Mononuclear cell (primary cell): ENCODE results near the gene RNF40. TPM values are rescaled to one million over a fixed set of nuclear protein-coding genes. Genes with fewer than 3 reads are reported as not detected.

ENCODE experiments used
- H3K27me3 ChIP-seq: 2 replicates; pipeline ENCODE4 v1.6.0; 2011; ENCODE audit warnings: low read length, control low read depth; ENCODE audit not compliant: insufficient read depth
- H3K4me1 ChIP-seq: 2 replicates; pipeline ENCODE4 v1.5.1; 2011; ENCODE audit warnings: mild to moderate bottlenecking, low read length, control low read depth; ENCODE audit not compliant: insufficient read depth
- H3K4me3 ChIP-seq: 2 replicates; pipeline ENCODE4 v1.5.1; 2011; ENCODE audit warnings: mild to moderate bottlenecking, low read length, moderate library complexity
- H3K9me3 ChIP-seq: 2 replicates; pipeline ENCODE4 v1.5.1; 2011; ENCODE audit warnings: low read depth, mild to moderate bottlenecking, control low read depth, low read length
- total RNA-seq: library from RNA; depleted of rRNA; stranded (reverse); fragments of >200 nt; gene quantifications from one replicate; pipeline ENCODE4 v1.2.3, GENCODE V29; 2012

RNF40 gene
- total RNA-seq, 1 donor: 44.1 TPM

- Histone ChIP-seq H3K27me3 (no peaks in the 10 kb centered on the region), H3K9me3 (no peaks in the 10 kb centered on the region), H3K4me1 (peaks cover 20% of the 10 kb centered on the region), H3K4me3 (peak overlapping the region; percentile 40)
Measured at GRCh38 chr16:30748634-30749445, 13.3 kb upstream of the RNF40 start.

- H3K27me3 ChIP-seq: no peaks in the 10 kb centered on the region
- no peaks in the 10 kb centered on the region for H3K9me3 ChIP-seq
- no peak overlapping the region for H3K4me3 ChIP-seq
- peaks cover 20% of the 10 kb centered on the region for H3K4me1 ChIP-seq
Measured at GRCh38 chr16:30750201-30750600, 11.9 kb upstream of the RNF40 start.

GRCh38 chr16:30750876-30751465 lies 11.2 kb upstream of the RNF40 start:
- Histone ChIP-seq H3K9me3 (no peaks in the 10 kb centered on the region), H3K4me1 (peaks cover 20% of the 10 kb centered on the region), H3K27me3 (no peaks in the 10 kb centered on the region), H3K4me3 (no peak overlapping the region)

GRCh38 chr16:30753596-30753995 lies 8.5 kb upstream of the RNF40 start:
- no peaks in the 10 kb centered on the region for H3K9me3 ChIP-seq
- H3K4me1 ChIP-seq: peaks cover 16% of the 10 kb centered on the region
- no peak overlapping the region for H3K4me3 ChIP-seq
- no peaks in the 10 kb centered on the region for H3K27me3 ChIP-seq

DNA sequence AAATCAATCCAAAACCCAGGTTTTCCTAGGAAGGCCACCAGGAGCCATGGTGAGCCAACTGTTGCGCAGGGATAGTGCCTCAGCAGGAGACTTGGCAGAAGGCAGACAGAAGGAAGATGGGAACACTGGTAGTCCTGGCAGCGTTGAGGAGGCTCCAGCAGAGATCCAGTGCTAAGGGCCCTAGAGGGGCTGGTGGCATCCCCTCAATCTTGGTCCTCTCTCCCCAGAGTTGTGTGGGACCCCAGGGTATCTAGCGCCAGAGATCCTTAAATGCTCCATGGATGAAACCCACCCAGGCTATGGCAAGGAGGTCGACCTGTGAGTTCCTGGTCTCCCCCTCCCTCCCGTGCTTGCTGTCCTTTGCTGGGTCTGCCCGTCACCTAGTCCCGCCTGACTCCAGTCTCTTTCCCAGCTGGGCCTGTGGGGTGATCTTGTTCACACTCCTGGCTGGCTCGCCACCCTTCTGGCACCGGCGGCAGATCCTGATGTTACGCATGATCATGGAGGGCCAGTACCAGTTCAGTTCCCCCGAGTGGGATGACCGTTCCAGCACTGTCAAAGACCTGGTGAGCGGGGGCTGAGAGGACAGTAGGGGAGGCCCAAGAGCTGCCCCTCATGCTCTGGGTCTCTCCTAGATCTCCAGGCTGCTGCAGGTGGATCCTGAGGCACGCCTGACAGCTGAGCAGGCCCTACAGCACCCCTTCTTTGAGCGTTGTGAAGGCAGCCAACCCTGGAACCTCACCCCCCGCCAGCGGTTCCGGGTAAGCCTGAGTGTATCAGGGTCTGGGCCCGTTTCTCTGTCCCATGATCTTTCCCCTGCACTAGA lies 6.0 kb upstream of the RNF40 start:
- no peak overlapping the region for H3K4me3 ChIP-seq
- H3K4me1 ChIP-seq: peaks cover 32% of the 10 kb centered on the region
- H3K9me3 ChIP-seq: no peaks in the 10 kb centered on the region
- H3K27me3 ChIP-seq: no peaks in the 10 kb centered on the region

DNA sequence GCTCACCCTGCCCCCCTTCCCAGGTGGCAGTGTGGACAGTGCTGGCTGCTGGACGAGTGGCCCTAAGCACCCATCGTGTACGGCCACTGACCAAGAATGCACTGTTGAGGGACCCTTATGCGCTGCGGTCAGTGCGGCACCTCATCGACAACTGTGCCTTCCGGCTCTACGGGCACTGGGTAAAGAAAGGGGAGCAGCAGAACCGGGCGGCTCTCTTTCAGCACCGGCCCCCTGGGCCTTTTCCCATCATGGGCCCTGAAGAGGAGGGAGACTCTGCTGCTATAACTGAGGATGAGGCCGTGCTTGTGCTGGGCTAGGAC lies 5.4 kb upstream of the RNF40 start:
- H3K4me3 ChIP-seq: no peak overlapping the region
- H3K27me3 ChIP-seq: no peaks in the 10 kb centered on the region
- peaks cover 37% of the 10 kb centered on the region for H3K4me1 ChIP-seq
- H3K9me3 ChIP-seq: no peaks in the 10 kb centered on the region

- Histone ChIP-seq H3K27me3 (no peaks in the 10 kb centered on the region), H3K4me3 (no peak overlapping the region), H3K9me3 (no peaks in the 10 kb centered on the region), H3K4me1 (peaks cover 37% of the 10 kb centered on the region)
Measured at GRCh38 chr16:30757316-30757715, 4.8 kb upstream of the RNF40 start.

GRCh38 chr16:30758988-30759491 lies 3.1 kb upstream of the RNF40 start:
- no peak overlapping the region for H3K4me3 ChIP-seq
- peaks cover 54% of the 10 kb centered on the region for H3K4me1 ChIP-seq
- no peaks in the 10 kb centered on the region for H3K9me3 ChIP-seq
- H3K27me3 ChIP-seq: no peaks in the 10 kb centered on the region

DNA sequence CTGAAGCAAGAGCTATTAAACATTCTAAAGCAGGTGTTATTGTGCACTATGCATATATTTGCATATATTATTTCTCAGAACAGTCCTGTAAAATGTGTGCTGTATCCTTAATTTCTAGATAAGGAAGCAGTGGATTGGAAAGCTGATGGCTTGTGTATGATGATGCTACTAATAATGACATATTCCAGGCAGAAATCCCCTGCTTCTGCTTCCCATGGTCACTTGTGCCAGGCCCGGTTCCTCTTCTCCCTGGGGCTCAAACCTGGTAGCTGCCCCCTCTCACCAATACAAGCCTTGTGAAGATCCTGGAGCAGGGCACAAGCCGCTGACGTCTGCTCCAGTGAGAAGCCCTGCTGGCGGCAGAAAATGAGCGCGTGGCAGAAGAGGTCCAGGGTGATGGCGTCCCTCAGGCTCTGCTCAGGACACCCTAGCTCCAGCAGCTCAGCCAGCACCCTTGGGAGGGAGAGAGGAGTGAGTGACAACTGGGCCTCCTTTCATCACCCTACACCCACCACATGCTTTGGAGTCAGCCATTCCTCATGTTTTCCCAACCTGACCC lies 2.0 kb upstream of the RNF40 start:
- Histone ChIP-seq H3K27me3 (no peaks in the 10 kb centered on the region), H3K4me3 (no peak overlapping the region), H3K9me3 (no peaks in the 10 kb centered on the region), H3K4me1 (peaks cover 55% of the 10 kb centered on the region)

DNA sequence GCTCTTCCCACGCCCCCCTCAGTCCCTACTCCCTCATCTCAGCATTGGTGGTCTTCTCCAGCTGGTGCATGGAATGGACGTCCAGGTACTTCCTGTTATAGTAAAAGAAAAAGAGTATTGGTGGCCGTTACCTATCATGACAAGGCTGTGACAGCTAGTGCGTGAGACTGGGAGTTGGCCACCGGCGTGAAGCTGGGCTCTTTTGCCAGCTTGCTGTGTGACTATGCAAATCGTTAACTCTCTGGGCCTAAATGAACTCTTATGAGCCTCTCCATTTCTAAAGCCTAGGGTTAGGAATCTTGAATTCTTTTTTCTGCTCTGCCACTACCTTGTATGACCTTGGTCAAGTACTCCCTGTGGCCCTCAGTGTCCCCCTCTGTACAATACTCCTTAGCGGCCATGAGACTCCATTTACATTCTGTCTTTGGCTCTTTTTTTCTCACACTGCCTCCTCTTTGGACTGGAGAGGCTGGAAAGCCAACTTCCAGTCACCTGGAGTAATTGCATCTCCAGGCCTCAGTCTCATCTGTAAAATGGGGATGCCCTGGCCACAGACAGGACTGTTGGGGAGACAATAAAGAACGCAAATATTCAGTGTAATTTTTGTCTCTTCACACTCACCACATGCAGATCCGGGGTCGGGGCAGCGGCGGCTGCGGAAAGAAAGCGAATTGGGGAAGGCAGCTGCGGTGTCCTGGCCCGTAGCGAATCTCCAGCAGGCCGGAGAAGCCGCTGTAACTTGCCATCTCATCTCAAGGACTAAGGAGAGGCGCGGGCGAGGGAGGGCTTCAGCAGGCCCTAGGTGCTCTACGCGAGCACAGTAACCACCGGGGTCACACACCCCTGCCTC lies 1.3 kb upstream of the RNF40 start:
- Histone ChIP-seq H3K4me3 (peak overlapping the region; percentile 78), H3K4me1 (peaks cover 55% of the 10 kb centered on the region), H3K27me3 (no peaks in the 10 kb centered on the region), H3K9me3 (no peaks in the 10 kb centered on the region)

- no peaks in the 10 kb centered on the region for H3K9me3 ChIP-seq
- no peaks in the 10 kb centered on the region for H3K27me3 ChIP-seq
- H3K4me1 ChIP-seq: peaks cover 55% of the 10 kb centered on the region
- peak overlapping the region; percentile 78 for H3K4me3 ChIP-seq
Measured at GRCh38 chr16:30761427-30761927, 645 bp upstream of the RNF40 start.

- peak overlapping the region; percentile 78 for H3K4me3 ChIP-seq
- no peaks in the 10 kb centered on the region for H3K9me3 ChIP-seq
- no peaks in the 10 kb centered on the region for H3K27me3 ChIP-seq
- H3K4me1 ChIP-seq: peaks cover 53% of the 10 kb centered on the region
Measured at GRCh38 chr16:30762991-30763725, 1.0 kb downstream of the RNF40 start.

DNA sequence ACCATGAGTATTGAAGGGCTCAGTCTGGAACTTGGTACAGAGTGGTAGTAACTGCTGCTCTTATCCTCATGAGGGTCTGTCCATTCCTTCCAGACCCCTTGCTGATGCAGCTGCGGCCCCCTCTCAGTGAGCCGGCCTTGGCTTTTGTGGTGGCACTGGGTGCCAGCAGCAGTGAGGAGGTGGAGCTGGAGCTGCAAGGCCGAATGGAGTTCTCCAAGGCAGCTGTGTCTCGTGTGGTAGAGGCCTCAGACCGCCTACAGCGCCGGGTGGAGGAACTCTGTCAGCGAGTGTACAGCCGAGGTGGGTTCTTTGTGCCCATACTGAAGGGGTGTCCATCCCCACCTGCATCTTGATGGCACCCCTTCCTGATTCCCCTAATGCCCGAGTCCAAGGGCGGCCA lies 2.0 kb downstream of the RNF40 start:
- H3K27me3 ChIP-seq: no peaks in the 10 kb centered on the region
- H3K4me1 ChIP-seq: peaks cover 43% of the 10 kb centered on the region
- no peak overlapping the region for H3K4me3 ChIP-seq
- H3K9me3 ChIP-seq: no peaks in the 10 kb centered on the region
